ENCODE results near the gene NLRP9.
A peak's percentile ranks its signal among the peaks of the same experiment; 100 is the strongest.

NLRP9 gene

GRCh38 chr19:55686311-55687050 is 51.7 kb downstream of the NLRP9 start:
- DNase-seq, result no peak

- no peak for DNase-seq
Observed at GRCh38 chr19:55685776-55686175, 52.4 kb downstream of the NLRP9 start.

- DNase-seq, result no peak
Observed at GRCh38 chr19:55684946-55685681, 53.1 kb downstream of the NLRP9 start.

GRCh38 chr19:55683449-55684261 is 54.5 kb downstream of the NLRP9 start:
- no peak for DNase-seq

- no peak for DNase-seq
Observed at GRCh38 chr19:55681131-55682092, 56.8 kb downstream of the NLRP9 start.

GRCh38 chr19:55680339-55681130 is 57.7 kb downstream of the NLRP9 start:
- no peak for DNase-seq

GRCh38 chr19:55679343-55680257 is 58.6 kb downstream of the NLRP9 start:
- DNase-seq, result no peak

- DNase-seq, result no peak
Observed at GRCh38 chr19:55678121-55678671, 60.0 kb downstream of the NLRP9 start.

- DNase-seq, result no peak
Observed at GRCh38 chr19:55677572-55678028, 60.6 kb downstream of the NLRP9 start.

- no peak for DNase-seq
Observed at GRCh38 chr19:55676889-55677505, 61.2 kb downstream of the NLRP9 start.

GRCh38 chr19:55676383-55676782 is 61.8 kb downstream of the NLRP9 start:
- no peak for DNase-seq

- DNase-seq, result no peak
Observed at GRCh38 chr19:55675661-55676354, 62.4 kb downstream of the NLRP9 start.

GRCh38 chr19:55674841-55675660 is 63.2 kb downstream of the NLRP9 start, which contains the start of gene EPN1:
TSS of gene EPN1 (plus strand) at chr19:55675226. CDS start at chr19:55678628, 3,402 bp downstream.
- DNase-seq, result peak; percentile 93

- no peak for DNase-seq
Observed at GRCh38 chr19:55674459-55674840, 63.8 kb downstream of the NLRP9 start.

- no peak for DNase-seq
Observed at GRCh38 chr19:55673889-55674288, 64.3 kb downstream of the NLRP9 start.

- no peak for DNase-seq
Observed at GRCh38 chr19:55673465-55673864, 64.7 kb downstream of the NLRP9 start.

- no peak for DNase-seq
Observed at GRCh38 chr19:55672418-55672817, 65.8 kb downstream of the NLRP9 start.

GRCh38 chr19:55671054-55671378 is 67.2 kb downstream of the NLRP9 start:
- no peak for DNase-seq

Measured in NCI-H446 treated with DMSO at 0.1 percent for 48 hours (cell line).